Measurements from ENCODE around the gene SEMA3E.

SEMA3E gene

DNA sequence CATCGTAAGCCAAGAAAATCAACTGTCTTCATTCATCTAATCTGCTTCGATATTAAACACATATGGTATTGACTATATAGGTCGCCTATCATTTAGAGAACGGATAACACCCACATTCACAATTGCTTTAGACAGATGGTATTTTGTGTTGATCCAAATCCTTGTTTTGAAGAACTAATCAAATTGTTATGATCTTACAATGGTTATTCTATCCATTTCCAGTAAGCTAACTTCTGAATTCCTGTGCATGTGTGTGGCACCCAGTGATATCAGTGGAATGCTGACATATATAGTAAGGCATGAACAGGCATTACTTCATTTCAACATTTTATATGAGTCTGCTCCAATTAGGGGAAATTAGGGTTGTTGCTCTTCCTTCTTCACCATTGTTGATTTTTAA is 98.8 kb downstream of the SEMA3E start:
- in situ Hi-C loops (cut with MboI; ENCODE audit: low pct_unique_long_range_greater_than_20kb, low sequenced_read_pairs, unreplicated experiment) = no loop called here
- DNase-seq (ENCODE audit: low spot score) = no peak
- TF ChIP-seq, protein P1, sequence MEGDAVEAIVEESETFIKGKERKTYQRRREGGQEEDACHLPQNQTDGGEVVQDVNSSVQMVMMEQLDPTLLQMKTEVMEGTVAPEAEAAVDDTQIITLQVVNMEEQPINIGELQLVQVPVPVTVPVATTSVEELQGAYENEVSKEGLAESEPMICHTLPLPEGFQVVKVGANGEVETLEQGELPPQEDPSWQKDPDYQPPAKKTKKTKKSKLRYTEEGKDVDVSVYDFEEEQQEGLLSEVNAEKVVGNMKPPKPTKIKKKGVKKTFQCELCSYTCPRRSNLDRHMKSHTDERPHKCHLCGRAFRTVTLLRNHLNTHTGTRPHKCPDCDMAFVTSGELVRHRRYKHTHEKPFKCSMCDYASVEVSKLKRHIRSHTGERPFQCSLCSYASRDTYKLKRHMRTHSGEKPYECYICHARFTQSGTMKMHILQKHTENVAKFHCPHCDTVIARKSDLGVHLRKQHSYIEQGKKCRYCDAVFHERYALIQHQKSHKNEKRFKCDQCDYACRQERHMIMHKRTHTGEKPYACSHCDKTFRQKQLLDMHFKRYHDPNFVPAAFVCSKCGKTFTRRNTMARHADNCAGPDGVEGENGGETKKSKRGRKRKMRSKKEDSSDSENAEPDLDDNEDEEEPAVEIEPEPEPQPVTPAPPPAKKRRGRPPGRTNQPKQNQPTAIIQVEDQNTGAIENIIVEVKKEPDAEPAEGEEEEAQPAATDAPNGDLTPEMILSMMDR (IDR thresholded peaks at IDR 0.05; ENCODE audit: extremely low read depth, insufficient read depth, missing control alignments) = no peak

DNA sequence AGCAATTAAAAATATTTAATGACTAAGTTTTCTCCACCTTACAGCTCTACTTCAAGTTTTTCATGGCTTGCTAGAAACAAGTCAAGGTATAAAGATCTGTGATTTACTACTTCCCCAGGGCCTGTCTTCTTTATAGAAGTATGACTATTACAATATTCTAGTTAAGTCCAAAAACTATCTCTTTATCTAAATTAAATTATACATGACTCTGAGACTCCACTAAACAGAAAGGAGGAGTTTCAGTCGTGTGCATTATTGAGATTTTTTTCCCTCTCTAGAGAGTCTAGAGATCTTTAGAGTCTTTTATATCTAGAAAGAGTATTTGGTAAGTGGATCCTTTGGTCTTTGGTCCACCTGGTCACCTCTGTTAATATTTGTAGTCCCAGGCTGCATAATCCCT is 100.7 kb downstream of the SEMA3E start:
- TF ChIP-seq, protein P1 (IDR thresholded peaks at IDR 0.05; ENCODE audit: extremely low read depth, insufficient read depth, missing control alignments) = no peak
- no peak for DNase-seq (ENCODE audit: low spot score)
- in situ Hi-C loops (cut with MboI; ENCODE audit: low pct_unique_long_range_greater_than_20kb, low sequenced_read_pairs, unreplicated experiment) = no loop called here

DNA sequence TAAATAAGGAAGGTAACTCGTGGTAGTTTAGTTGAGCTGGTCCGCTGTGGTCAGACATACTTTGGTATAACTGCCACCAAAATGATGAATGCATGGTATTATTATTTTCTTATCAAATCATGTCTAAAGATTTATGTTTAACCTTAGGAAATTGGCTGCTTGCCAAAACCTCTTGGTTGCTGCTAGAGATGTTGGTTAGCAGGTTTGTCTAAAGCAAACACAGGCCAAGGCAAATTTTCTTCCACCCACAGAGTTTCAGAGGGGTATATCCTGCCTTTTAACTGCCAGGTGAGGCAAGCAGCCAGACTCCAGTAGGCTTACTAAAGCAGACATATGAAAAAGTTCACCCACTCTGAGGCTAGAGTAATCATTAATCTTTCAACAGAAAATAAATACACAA is 101.4 kb downstream of the SEMA3E start:
- in situ Hi-C loops (cut with MboI; ENCODE audit: low pct_unique_long_range_greater_than_20kb, low sequenced_read_pairs, unreplicated experiment) = no loop called here
- peak; percentile 12 for DNase-seq (ENCODE audit: low spot score)
- TF ChIP-seq, protein P1 (IDR thresholded peaks at IDR 0.05; ENCODE audit: extremely low read depth, insufficient read depth, missing control alignments) = no peak

DNA sequence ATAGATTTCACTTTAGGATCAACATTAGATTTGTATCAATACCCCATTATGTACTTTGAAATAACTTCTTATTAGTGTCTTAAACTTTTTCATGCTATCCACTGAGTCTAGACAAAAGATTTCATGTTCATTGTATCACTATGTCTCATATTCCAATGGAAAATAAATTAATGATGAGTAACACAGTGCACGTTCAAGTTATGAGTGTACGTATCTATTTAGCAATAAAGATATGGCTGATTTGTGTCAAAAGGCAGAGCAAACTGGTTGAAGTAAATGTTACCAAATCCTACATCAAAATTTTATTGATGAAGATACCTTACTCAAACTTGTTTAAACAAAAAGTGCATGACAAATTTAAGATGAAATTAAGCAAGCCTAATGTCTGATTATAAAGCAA is 102.4 kb downstream of the SEMA3E start:
- DNase-seq (ENCODE audit: low spot score) = no peak
- TF ChIP-seq, protein P1 (IDR thresholded peaks at IDR 0.05; ENCODE audit: extremely low read depth, insufficient read depth, missing control alignments) = no peak
- in situ Hi-C loops (cut with MboI; ENCODE audit: low pct_unique_long_range_greater_than_20kb, low sequenced_read_pairs, unreplicated experiment) = no loop called here

DNA sequence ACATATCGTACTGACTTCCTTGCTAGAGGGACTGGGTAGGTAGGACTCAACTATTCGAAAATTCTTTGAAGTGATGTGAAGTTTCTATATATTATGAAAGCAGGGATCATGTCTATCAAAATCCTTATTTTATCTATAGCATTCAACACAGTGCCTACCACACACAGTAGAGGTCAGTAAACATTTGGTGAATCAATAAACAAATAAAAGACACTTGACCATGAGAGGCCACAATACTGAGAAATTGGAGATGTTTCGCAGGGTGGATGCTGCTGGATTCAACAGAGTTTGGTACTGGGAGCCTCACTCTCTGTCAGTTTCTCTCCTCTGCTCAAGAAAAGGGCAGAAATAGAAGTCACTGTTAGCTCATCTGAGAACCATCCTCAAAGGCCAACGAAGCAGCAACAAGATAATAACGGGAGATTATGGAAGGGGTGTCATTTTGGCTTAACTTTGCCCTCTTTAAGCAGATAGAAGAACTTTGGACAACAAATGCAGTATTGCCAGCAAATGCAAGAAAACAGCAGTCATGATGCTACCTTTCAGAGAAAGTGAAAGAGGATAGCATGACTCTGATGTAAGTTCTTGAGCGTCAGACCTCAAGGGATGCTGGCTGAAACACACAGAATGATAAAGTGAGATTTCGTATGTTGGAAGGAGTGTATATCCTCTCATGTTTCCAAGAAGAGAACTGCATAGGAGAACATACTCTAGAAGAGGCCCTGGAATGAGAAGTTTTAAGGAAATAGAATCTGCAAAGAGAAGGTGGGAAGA is 107.6 kb downstream of the SEMA3E start:
- in situ Hi-C loops (cut with MboI; ENCODE audit: low pct_unique_long_range_greater_than_20kb, low sequenced_read_pairs, unreplicated experiment) = no loop called here
- TF ChIP-seq, protein P1 (IDR thresholded peaks at IDR 0.05; ENCODE audit: extremely low read depth, insufficient read depth, missing control alignments) = no peak
- no peak for DNase-seq (ENCODE audit: low spot score)

DNA sequence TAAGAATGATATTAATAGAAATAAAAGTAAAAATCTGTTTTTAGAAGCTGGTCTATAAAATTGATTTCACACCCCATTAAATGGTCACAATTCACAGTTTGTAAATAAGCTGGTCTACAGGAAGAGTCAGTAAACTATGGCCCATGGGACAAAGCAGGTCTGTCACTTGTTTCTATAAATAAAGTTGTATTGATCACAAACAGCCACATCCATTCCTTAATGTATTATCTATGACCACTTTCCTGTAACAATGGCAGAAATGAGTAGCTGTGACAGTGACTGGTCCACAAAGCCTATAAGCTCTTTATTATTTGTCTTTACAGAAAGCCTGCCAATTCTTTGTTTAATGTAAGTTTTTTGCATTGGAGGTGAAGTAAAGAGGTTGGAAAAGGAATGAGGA is 114.5 kb downstream of the SEMA3E start:
- TF ChIP-seq, protein P1 (IDR thresholded peaks at IDR 0.05; ENCODE audit: extremely low read depth, insufficient read depth, missing control alignments) = no peak
- in situ Hi-C loops (cut with MboI; ENCODE audit: low pct_unique_long_range_greater_than_20kb, low sequenced_read_pairs, unreplicated experiment) = no loop called here
- no peak for DNase-seq (ENCODE audit: low spot score)
